GM19372 (cell line): ENCODE data around the gene PALM3.

Experiments used
- ATAC-seq: cut with Tn5 transposase; IDR thresholded peaks from one replicate; pipeline ENCODE4 v1.9.1; 2021; ENCODE audit warnings: mild to moderate bottlenecking, low read depth, moderate library complexity; ENCODE audit not compliant: unreplicated experiment

Gene PALM3, protein sequence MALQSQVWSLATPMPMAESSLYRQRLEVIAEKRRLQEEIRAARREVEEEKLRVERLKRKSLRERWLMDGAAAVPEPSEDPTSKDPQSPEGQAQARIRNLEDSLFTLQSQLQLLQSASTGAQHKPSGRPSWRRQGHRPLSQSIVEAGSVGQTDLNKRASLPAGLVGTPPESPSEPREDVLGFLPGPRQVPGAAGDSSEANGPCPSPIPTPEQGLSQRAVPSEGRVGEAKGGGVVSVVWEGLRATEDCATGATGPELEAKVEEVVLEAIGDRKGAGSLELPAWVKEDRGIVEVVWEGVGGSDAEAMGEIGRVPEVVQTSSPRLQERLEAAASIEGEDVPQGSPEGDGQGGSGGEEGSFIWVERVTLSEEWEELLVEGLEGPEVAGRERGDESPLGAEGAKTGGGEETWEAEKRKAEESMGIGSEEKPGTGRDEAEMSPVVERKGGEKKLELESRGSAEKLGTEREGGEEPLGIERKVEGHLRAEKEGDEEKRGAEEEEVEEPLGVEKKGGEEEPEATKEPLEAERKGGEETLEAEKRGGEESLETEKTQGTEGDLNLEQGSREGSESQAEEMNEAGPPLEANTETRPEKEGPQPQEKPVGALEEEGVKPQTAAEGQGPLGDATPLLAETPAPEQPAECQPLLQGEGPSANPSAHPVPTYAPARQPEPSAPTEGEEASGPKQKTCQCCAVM

DNA sequence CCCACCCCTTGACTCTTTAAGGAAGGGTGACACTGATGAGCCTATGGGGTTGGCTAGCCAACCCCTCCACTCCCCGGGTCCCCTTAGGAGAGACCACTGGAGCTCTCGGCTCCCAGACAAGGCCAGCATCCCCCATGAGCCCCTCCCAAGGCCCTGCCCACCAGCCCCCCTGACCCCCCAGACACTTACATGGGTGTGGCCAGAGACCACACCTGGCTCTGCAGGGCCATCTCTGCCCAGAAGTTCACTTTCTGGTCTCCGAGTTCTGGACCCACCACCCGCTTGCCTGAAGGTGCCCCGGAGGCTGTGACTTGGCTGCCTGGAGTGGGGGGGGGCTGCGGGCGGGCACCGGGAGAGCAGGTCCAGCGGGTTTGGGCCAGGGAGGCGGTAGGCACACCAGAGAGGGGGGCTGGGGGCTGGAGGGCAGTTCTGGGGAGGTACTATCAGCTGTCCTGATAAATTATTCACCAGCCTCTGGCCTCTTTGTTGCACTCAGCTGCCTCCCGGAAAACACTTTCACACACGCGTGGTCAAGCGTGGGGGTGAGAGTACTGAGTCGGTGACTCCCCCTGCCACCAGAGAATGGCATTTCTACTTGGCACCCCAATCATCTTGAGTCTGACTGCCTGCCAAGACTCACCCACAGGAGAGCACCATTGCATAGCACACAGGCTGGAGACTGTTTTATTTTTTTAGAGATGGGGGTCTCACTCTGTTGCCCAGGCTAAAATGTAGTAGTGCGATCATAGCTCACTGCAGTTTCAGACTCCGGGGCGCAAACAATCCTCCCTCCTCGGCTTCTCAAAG is at the start of gene PALM3:
Gene PALM3 (minus strand): TSS at position 326 of the 807 bp plus-strand sequence. CDS start 96 bp downstream, at position 230.
- no peak for ATAC-seq

DNA sequence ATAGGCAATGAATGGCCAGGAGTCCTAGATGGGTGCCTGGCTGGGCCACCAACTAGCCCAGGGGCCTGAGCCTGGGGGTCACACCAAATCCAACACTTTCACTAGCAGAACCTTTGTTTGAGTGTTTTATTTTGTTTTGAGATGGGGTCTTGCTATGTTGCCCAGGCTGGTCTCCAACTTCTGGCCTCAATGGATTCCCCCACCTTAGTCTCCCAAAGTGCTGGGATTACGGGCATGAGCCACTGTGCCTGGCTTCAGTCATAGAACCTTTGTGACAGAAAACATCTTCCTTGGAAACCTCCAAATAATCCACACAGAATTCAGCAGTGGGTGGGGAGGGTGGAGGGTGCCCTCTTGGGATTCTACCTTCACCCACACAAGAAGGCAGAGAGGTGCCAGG is 49.6 kb upstream of the PALM3 start:
- ATAC-seq: no peak

DNA sequence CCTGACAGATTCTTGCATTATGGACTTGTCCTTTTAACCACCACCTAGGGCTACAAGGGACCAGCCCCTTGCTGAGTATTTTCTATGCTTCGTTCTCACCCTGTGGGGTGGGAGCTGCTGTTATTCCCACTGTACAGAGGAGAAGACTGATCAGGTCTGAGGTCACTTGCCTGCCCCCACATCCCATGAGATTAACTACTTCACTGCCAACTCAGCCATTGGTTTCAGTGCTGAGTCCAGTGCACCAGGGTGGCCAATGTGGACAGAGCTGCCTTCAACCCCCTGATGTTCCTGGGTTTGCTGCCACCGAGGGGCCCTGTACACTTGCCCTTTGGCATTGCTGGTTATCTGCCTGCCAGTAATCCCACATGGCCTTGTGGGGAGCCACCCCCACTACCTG is 48.8 kb upstream of the PALM3 start:
- ATAC-seq: no peak

DNA sequence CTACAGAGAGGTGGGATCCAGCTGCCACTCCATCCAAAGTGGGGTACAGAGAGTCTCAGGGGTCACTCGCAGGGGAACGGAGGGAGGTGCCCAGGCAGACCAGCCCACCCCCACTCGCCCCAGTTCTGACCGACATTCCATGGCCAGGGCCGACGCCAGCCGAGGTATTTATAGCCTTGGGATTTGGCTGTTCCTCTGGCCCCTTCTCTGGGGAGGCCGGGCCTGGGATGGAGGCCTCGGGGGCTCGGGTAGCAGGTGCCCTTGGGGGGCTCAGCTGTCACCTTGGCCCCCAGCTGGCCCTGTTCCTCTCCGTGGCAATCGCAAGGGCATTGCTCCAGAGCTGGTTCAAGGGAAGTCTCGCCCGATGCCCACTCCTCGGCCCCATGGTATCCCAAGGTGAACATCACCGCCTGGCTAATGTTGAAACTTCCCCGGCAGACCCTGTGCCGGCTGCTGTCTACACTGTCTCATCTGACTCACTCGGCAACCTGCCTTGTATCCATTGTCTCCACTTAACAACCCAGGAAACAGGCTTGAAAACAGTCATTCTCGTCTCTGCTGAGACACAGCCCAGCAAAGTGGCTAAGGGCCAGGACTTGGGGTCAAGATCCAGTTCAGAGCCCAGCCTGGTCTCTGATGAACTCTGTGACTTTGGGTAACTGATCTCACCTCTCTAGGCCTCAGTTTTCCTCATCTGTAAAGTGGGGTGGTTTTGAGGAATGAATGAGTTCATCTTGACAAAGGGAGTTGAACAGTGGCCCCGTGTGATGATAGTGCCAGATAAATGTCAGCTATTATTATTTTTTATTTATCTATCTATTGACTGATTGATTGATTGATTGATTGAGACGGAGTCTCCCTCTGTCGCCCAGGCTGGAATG is 45.9 kb upstream of the PALM3 start:
- no peak for ATAC-seq

DNA sequence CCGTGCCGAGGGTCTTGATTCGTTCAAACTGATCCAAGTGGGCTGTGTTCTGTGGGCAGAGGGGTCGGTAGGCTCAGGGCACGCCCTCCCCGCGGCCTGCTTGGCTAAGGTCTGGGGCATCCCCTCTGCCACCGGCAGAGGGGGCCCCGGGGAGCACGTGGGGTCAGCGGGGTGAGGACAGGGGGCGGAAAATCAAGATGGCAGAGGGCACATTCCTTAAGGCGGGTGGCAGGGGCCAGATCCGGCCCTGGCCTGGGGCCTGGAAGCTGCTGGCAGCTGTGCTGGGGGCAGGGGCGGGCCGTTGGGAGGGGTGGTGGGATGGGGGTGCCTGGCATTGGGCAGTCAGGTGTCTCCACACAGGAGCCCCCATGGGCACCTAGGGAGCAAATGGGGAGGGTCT is 45.0 kb upstream of the PALM3 start:
- ATAC-seq: no peak

DNA sequence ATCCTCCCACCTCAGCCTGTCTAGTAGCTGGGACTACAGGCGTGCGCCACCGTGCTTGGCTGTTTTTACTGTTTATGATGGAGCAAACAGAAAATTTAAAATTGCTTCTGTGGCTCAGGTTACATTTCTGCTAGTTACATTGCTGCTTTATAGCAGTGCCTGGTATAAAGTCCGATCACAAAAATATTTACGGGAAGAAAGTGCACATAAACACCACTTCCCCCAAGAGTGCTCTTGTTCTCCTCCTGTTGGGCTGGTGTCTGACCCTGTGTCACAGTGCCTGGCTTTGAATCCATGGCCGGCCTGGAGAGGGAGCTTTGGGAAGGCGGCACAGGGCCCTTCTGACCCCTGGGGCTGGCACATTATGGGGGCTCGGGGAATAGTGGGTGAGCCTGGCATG is 43.8 kb upstream of the PALM3 start:
- no peak for ATAC-seq

DNA sequence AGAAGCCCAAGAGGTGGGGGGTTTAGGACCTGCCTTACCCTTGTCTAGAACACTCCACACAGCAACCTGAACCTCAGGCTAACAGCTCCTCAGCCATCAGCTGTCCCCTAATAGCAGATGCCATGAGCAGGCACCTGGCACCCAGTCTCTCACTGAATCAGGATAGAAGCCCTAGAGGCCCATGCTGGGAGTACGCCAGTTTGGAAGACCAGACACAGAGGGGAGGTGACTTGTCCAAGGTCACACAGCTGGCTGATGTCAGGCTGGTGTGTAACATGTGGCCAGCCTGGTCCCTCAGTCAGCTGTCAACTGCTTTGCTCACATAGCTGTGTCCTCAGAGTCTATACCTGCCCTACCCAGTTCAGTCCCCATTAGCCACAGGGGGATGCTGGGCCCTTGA is 41.4 kb upstream of the PALM3 start:
- no peak for ATAC-seq

DNA sequence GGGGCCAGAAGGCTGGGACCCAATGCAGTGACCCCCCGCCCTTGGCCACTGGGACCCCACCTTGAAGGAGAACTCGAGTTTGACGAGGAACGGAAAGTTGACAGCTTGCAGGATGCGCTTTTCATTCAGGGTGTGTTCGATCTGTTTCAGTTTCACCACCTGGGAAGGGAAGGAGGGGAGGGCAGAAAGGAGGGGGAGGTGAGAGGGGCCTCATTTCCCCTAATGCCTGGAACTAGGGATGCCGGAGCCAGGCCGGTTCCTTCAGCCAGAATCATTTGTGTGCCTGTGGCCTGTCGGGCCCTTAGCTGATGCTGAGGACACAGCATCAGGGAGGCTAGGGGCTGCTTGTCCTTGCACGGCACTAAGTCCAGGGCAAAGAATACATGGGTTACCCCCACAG is 40.9 kb upstream of the PALM3 start:
- ATAC-seq: no peak

DNA sequence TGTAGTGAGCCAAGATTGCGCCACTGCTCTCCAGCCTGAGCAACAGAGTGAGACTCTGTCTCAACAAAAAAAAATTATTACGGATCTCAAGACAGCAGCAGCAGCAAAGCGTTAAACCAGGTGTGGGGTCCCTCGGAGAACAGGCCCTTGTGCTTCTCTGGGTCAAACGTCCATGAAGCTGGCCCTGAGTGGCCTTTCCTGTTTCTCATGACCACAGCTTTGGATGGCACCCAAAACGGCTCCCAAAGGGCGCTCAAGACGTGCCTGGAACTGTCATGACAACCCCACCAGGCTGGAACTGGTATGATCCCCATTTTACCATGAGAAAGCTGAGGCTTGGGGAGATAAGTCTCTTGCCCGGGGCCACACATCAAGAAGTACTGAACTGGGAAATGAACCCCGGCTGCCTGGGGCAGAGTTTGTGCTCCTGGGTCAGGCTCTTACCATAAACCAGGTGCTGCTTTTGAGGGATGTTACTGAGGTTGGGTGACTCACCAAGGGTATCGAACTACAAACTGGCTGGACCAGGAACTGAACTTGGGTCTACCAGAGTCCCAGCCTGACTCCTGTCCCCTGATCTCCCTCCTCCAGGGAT is 40.3 kb upstream of the PALM3 start:
- ATAC-seq: no peak

DNA sequence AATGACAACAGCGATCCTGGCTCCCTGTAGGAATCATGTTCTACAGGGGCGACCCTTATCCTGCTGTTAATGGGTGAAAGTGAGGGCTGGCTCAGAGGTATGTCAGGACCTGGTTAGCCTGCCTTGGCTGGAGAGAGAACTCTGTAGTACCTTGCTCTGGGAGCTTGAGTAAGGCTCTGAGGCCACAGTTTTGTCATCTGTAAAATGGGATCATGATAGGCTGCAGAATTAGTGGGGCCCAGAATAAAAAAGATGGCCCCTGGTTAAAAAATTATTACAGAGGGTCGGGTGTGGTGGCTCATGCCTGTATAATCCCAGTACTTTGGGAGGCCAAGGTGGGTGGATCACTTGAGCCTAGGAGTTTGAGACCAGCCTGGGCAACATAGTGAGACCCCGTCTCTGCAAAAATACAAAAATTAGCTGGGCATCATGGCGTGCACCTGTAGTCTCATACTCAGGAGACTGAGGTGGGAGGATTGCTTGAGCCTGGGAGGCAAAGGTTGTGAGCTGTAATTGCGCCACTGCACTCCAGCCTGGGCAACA is 39.2 kb upstream of the PALM3 start:
- no peak for ATAC-seq

DNA sequence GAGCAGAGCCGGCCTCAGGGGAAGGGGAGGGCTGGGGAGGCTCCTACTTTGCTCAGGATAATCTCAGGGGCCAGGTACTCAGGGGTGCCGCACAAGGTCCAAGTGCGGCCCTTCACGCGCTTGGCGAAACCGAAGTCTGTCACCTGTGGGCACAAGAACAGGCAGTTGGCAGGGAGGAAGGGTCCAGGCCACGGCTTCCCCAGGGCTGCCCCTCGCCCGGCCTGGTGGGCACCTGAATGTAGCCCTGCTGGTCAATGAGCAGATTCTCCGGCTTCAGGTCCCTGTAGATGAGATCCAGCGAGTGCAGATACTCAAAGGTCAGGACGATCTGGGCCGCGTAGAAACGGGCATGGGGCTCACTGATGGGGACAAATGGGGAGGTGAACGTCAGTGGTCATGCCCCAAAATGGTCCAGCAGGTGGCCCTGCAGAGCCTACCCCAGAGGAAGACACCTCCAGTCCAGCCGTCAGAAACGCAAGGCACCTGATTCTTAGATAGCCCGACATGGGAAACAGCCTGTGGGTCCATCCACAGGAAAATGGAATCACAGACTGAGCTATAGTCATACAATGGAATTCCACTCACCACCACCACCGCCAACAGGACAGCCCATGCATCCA is 35.8 kb upstream of the PALM3 start:
- ATAC-seq: no peak

DNA sequence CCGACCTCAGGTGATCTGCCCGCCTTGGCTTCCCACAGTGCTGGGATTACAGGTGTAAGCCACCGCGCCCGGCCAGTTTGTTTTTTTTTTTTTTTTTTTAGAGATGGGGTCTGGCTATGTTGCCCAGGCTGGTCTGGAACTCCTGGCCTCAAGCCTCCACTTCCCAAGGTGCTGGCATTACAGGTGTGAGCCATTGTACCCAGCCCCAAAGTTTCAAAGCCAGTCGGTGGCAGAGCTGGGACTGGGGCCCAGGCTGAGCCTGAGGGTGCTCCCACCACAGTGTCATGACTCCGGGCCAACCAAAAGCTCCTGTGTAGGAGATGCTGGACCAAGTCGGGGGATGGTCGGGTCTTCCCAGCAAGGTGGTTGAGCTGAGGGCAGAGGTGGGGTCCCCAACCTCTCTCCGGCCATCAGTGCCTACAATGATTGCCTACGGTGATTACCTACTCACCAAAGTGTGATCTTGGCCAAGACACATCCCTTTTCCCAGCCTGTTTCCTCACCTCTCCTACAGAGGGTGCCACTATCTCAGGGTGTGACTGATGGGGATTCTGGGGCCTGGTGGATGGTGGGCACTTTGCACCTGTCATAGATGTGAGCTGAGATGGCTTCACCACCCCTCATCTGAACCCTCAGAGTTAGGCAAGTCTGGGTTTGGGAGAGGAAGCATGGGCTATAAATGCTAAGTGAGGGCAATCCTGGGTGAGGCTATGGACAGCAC is 34.6 kb upstream of the PALM3 start:
- no peak for ATAC-seq

DNA sequence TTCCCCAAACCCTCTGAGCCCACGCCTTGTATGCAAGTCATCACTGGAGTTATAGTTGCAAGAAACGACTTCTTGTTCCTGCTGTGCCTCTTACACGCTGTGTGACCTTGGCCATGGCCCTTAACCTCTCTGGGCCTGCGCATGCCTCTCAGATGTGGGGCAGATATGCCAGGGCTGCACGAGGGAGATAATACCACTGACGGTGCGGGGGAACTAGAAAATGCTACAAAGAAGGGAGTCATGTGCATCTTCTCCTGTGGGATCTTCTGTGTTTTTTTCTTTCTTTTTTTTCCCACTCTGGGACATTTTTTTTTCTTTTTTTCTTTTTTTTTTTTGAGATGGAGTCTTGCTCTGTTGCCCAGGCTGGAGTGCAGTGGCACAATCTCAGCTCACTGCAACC is 33.0 kb upstream of the PALM3 start:
- ATAC-seq: no peak

DNA sequence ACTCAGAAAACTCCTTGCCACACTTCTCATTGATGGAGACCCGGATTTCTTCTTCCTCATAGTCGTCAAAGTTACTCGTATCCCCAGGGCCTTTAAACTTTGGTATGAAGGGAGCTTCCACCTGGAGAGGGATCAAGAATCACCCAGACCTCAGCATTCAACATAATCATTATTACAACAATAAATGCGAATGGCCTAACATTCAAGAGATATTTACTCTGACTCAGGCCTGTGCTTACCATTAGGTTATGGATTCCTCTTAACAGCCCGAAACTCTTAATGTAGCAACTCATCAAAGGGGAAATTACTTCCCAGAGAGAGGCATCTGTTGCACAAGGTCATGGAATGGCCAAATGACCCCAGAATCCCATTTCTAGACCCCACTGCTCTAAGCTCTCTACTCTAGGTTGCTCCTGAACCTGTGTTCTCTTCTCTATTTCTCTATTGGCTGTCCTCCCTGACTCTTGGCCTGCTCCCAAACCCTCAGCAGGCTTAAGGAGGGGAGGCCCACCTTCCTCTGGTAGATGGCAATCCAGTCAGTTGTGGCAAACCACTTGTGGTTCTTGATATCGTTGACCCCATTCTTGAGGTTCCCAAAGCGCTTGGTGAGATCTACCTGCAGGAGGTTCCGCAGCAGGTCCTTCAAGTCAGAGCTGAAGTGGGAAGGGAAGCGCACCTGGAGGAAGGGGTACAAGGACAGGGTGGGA is 31.4 kb upstream of the PALM3 start:
- ATAC-seq: no peak

DNA sequence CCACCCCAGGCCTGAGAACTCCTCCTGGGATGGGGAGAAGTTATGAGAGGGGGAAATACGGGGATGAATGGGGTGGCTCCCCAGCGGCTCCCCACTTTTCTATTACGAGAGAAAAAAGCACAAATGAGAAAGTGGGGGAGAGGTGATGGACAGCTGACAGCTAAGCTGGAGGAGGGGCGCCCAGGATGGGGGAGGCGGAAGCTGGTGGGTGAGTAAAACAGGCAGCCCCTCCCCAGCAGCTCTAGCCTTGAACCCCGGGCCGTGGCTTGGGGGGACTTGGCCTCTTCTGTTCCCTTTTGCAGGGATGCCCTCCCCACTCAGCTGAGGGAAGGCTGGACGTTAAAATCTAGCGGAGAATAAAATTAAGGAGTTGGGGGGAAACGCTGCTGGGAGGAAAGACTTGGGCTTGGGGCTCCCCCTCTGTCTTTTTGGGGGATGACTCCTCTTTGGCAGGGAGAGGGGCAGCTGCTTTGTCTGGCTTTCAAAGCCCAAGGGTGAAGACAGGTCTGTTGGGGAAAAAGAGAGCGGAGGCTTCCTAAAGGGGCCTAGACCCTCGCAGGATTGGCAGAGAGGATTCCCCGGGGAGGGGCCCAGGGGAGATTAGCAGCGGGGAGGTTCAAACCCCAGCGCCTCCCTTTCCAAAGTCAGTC is 30.1 kb upstream of the PALM3 start:
- ATAC-seq: no peak

DNA sequence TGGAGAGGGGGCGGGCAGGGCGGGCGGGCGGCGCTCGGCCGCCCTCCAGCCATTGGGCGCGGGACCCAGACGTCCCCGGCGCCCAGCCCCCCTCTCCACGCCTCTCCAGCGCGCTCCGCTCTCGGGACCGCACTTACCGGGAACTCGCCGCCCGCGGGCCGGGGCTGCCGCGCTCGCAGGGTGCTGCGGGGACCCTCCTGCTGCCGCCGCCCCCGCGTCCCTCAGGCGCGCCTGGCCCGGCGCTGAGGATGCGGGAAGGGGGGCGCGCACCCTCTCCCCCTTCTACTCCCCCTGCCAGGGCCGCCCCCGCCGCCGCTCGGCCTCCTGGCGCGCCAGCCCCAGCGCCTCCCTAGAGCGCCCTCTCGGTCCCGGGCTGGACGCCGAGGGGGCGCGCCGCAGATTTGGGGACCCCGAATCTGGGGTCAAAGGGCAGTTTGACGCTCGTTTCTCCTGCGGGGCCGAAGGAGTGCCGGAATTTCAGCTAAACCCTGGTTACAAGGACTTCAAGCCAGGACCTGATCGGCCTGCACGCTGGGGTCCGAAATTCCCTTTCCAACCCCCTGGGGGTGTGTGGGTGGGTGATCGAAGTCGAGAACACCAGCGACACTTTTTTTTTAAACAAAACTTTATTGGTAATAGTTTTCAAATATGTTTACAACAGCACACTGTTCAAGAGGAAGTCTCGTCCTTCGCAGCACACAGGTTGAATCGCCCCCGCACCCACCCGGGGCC is 29.4 kb upstream of the PALM3 start:
- peak; percentile 53 for ATAC-seq
